Thoracic aorta (tissue), 2 donors: Measurements from ENCODE around the gene DOC2B. TPM values are rescaled to one million over a fixed set of nuclear protein-coding genes. Genes with fewer than 3 reads are reported as not detected.

Experiments
- total RNA-seq, 2 donors: library from RNA; depleted of rRNA; stranded (reverse); fragments of >200 nt; gene quantifications; one replicate each; pipeline versions ENCODE4 v1.1.0 to v1.2.3, GENCODE V29; 2016

DOC2B gene
- total RNA-seq, 2 donors from 2014 or later: 4.2 to 7.5 TPM

Other genes with a start within 250 kb of the DOC2B start
- not detected for gene SCGB1C2, start 44.1 kb downstream of the DOC2B start, total RNA-seq
- 10 to 100 TPM in 1 of 2 donors, 1 to 10 TPM in 1; 6.5 to 33.1 TPM for gene RPH3AL, start 171.2 kb upstream of the DOC2B start, total RNA-seq